HCT116 (cell line): ENCODE results near the gene DSTYK. TPM values are rescaled to one million over a fixed set of nuclear protein-coding genes. Genes with fewer than 3 reads are reported as not detected.

Experiments
- ATAC-seq: fragments of 200-7000 bp; cut with Tn5 transposase; 2 replicates; pipeline ENCODE4 v1.9.1; 2020; ENCODE audit warnings: mild to moderate bottlenecking, moderate library complexity
- BruUV-seq: library from RNA; stranded (reverse); fragments of 400-500 nt; replicated peaks from 2 replicates; lab custom pipeline; 2021; lab: Mats Ljungman, UMichigan
- CTCF ChIA-PET: fragments of 300-600 bp; sonication (Branson Sonifier 250); formaldehyde crosslinking; loops from one replicate; lab custom pipeline; 2021; ENCODE audit warnings: antibody characterized with exemption; lab: Charles Lee
- POLR2A ChIA-PET: fragments of 300-600, 350-600 bp; sonication (Branson Sonifier 250); formaldehyde crosslinking; loops from one replicate; lab custom pipeline; 2021; ENCODE audit warnings: antibody characterized with exemption; lab: Charles Lee
- RAD21 ChIA-PET, 2 experiments: fragments of 300-600 bp; sonication (Branson Sonifier 250); formaldehyde crosslinking; loops; one replicate each; lab custom pipeline; 2023; ENCODE audit warnings: low total read pairs in 2 of 2; ENCODE audit not compliant: uncharacterized antibody in 2 of 2, unreplicated experiment in 2 of 2, low non-redundant PET in 1 of 2; lab: Charles Lee
- DNase-seq: peaks from one replicate; pipeline ENCODE4 v3.0.0-alpha.2; 2010; ENCODE audit warnings: low read depth, low spot score
- H2AFZ ChIP-seq: fragments of 200-600 bp; shearing (Covaris generic), sonication (generic); 2 replicates; pipeline ENCODE4 v1.6.1; 2017; ENCODE audit warnings: low read depth, mixed run types, mixed read lengths, antibody characterized with exemption, low read length; ENCODE audit not compliant: poor library complexity, severe bottlenecking
- H3K27ac ChIP-seq: 2 replicates; pipeline ENCODE4 v1.5.1; 2012; ENCODE audit warnings: low read depth, low read length
- H3K27me3 ChIP-seq: fragments of 200-600 bp; sonication (generic); 2 replicates; pipeline ENCODE4 v1.6.1; 2016; ENCODE audit warnings: mixed run types, low read length, mixed read lengths; ENCODE audit not compliant: insufficient read depth
- H3K36me3 ChIP-seq, 2 experiments: fragments of 200-500 bp in 1 of 2; fragments of 200-600 bp in 1 of 2; sonication (Bioruptor generic) in 1 of 2; sonication (generic) in 1 of 2; 2 replicates each; pipeline versions ENCODE4 v1.5.1 to v1.6.1; 2014 to 2016; ENCODE audit warnings: low read length in 2 of 2, inconsistent platforms in 1 of 2, mixed read lengths in 1 of 2, mixed run types in 1 of 2; ENCODE audit not compliant: insufficient read depth in 2 of 2, control insufficient read depth in 1 of 2
- H3K4me1 ChIP-seq, 2 experiments: fragments of 200-600 bp in 1 of 2; sonication (generic) in 1 of 2; 2 replicates each; pipeline versions ENCODE4 v1.5.1 to v1.6.1; 2012 to 2017; ENCODE audit warnings: low read length in 2 of 2, inconsistent platforms in 1 of 2, mild to moderate bottlenecking in 1 of 2, mixed read lengths in 1 of 2, mixed run types in 1 of 2, moderate library complexity in 1 of 2; ENCODE audit not compliant: insufficient read depth in 2 of 2, control insufficient read depth in 1 of 2
- H3K4me2 ChIP-seq: fragments of 200-600 bp; sonication (generic); 2 replicates; pipeline ENCODE4 v1.6.1; 2017; ENCODE audit warnings: mixed run types, low read length, mixed read lengths
- H3K4me3 ChIP-seq, 2 experiments: fragments of 200-600 bp in 1 of 2; sonication (generic) in 1 of 2; replicated peaks in 1 of 2; 2 replicates each; pipeline ENCODE4 v1.5.1; 2011 to 2016; ENCODE audit warnings: low read length in 2 of 2, control low read depth in 1 of 2, low read depth in 1 of 2, mild to moderate bottlenecking in 1 of 2, mixed read lengths in 1 of 2, mixed run types in 1 of 2
- H3K79me2 ChIP-seq: fragments of 200-600 bp; sonication (generic); 2 replicates; pipeline ENCODE4 v1.6.1; 2017; ENCODE audit warnings: mild to moderate bottlenecking, mixed run types, low read length, moderate library complexity, mixed read lengths; ENCODE audit not compliant: insufficient read depth
- H3K9ac ChIP-seq: fragments of 200-600 bp; sonication (generic); 2 replicates; pipeline ENCODE4 v1.6.1; 2016; ENCODE audit warnings: low read length, mixed read lengths
- H3K9me2 ChIP-seq: fragments of 200-600 bp; sonication (generic), shearing (Covaris generic); 2 replicates; pipeline ENCODE4 v1.6.1; 2017; ENCODE audit warnings: mixed run types, mild to moderate bottlenecking, moderate library complexity; ENCODE audit not compliant: insufficient read depth
- H3K9me3 ChIP-seq, 2 experiments: fragments of 200-500 bp in 1 of 2; fragments of 200-600 bp in 1 of 2; sonication (Bioruptor generic) in 1 of 2; sonication (generic) in 1 of 2; 2 replicates each; pipeline ENCODE4 v1.6.1; 2014 to 2017; ENCODE audit warnings: low read length in 2 of 2, mixed read lengths in 2 of 2, inconsistent platforms in 1 of 2, low read depth in 1 of 2, mild to moderate bottlenecking in 1 of 2, mixed run types in 1 of 2, moderate library complexity in 1 of 2; ENCODE audit not compliant: control insufficient read depth in 1 of 2, insufficient read depth in 1 of 2
- H4K20me1 ChIP-seq: fragments of 200-600 bp; sonication (generic), shearing (Covaris generic); 2 replicates; pipeline ENCODE4 v1.6.1; 2017; ENCODE audit warnings: mixed run types, mild to moderate bottlenecking, moderate library complexity; ENCODE audit not compliant: insufficient read depth
- EZH2 ChIP-seq: fragments of 200-600 bp; sonication (generic); IDR thresholded peaks from 2 replicates; pipeline ENCODE4 v1.6.1; 2017; ENCODE audit warnings: antibody characterized with exemption, mixed run types
- SP1 ChIP-seq: IDR thresholded peaks from 2 replicates; pipeline ENCODE4 v1.6.1; 2012; ENCODE audit warnings: low read depth
- SRF ChIP-seq: IDR thresholded peaks from 2 replicates; pipeline ENCODE4 v1.6.1; 2012; ENCODE audit warnings: low read depth
- TCF7L2 ChIP-seq: IDR thresholded peaks from 2 replicates; pipeline ENCODE4 v1.7.0; 2011; ENCODE audit warnings: borderline replicate concordance, inconsistent platforms; ENCODE audit not compliant: insufficient read depth, insufficient read length; ENCODE audit errors: extremely low read depth
- ZFX ChIP-seq: fragments of 450-650 bp; IDR thresholded peaks from 2 replicates; pipeline ENCODE4 v1.6.1; 2017
- intact Hi-C: fragments of 100-400 bp; cut with micrococcal nuclease; formaldehyde crosslinking; loops from 2 replicates; pipeline ENCODE4 v1.10.0; 2022
- total RNA-seq: library from RNA; stranded (reverse); gene quantifications from one replicate; pipeline ENCODE4 v1.2.1, GENCODE V29; 2021; ENCODE audit not compliant: unreplicated experiment
- TF ChIP-seq, protein P1 (sequence below): IDR thresholded peaks from 2 replicates; pipeline ENCODE4 v1.6.1; 2012; ENCODE audit warnings: low read depth
- TF ChIP-seq, protein P2 (sequence below): IDR thresholded peaks from 2 replicates; pipeline ENCODE4 v1.6.1; 2012

DSTYK gene
- total RNA-seq, 1 experiment from 2014 or later, result 6.6 TPM

DNA sequence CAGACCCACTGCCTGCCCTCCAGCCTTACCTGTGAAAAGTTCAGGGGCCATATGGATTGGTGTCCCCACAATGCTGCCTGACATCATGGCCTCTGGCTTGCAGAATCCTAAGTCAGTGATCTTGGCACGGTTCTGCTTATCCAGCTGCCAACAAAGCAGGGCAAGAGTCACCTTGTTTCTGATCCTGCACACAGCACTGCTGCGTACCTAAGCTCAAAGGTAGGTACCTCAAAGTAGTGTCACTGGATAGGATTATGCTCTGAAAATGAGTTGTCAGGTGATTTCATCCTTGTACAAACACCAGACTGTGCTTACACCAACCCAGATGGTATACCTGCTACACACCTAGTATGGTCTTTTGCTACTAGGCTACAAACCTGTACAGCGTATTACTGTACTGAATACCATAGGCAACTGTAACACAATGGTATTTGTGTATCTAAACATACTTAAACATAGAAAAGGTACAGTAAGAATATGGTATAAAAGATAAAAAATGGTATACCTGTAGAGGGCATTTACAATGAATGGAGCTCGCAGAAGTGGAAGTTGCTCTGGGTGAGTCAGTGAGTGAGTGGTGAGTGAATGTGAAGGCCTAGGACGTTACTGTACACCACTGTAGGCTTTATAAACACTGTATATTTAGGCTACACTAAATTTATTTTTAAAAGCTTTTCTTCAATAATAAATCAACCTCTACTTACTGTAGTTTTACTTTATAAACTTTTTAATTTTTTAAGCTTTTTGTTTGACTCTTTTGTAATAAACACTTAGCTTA lies 60.7 kb downstream of the DSTYK start:
- intact Hi-C loops, result no loop called here
- DNase-seq (no peak), ATAC-seq (no peak)
- Histone ChIP-seq H3K36me3 (peaks cover 0 to 13% of the 10 kb centered on the region in 2 experiments; a peak in 1 of 4 replicates), H3K9ac (no peak overlapping the region), H2AFZ (no peak overlapping the region), H3K9me2 (no peaks in the 10 kb centered on the region), H3K4me2 (no peak overlapping the region), H3K79me2 (no peaks in the 10 kb centered on the region), H3K4me3 (no peak overlapping the region), H3K27me3 (no peaks in the 10 kb centered on the region), H3K27ac (no peak overlapping the region), H3K9me3 (no peaks in the 10 kb centered on the region; a peak in 2 of 4 replicates), H4K20me1 (no peaks in the 10 kb centered on the region), H3K4me1 (peaks cover 0 to 5% of the 10 kb centered on the region in 2 experiments; a peak in 1 of 4 replicates)
- RAD21 ChIA-PET, result no interaction called here
- no TSS peak for BruUV-seq
- CTCF ChIA-PET, result interaction anchor here (0.8 to 3.1 kb wide), 2 partner anchors 9 to 89 kb away, joined by 3 to 17 read pairs; no protein-coding TSS in a partner anchor
- POLR2A ChIA-PET, result no interaction called here
- TF ChIP-seq SP1 (no peak), SRF (no peak), ZFX (no peak), TCF7L2 (no peak), EZH2 (no peak)
- TF ChIP-seq, protein P1, sequence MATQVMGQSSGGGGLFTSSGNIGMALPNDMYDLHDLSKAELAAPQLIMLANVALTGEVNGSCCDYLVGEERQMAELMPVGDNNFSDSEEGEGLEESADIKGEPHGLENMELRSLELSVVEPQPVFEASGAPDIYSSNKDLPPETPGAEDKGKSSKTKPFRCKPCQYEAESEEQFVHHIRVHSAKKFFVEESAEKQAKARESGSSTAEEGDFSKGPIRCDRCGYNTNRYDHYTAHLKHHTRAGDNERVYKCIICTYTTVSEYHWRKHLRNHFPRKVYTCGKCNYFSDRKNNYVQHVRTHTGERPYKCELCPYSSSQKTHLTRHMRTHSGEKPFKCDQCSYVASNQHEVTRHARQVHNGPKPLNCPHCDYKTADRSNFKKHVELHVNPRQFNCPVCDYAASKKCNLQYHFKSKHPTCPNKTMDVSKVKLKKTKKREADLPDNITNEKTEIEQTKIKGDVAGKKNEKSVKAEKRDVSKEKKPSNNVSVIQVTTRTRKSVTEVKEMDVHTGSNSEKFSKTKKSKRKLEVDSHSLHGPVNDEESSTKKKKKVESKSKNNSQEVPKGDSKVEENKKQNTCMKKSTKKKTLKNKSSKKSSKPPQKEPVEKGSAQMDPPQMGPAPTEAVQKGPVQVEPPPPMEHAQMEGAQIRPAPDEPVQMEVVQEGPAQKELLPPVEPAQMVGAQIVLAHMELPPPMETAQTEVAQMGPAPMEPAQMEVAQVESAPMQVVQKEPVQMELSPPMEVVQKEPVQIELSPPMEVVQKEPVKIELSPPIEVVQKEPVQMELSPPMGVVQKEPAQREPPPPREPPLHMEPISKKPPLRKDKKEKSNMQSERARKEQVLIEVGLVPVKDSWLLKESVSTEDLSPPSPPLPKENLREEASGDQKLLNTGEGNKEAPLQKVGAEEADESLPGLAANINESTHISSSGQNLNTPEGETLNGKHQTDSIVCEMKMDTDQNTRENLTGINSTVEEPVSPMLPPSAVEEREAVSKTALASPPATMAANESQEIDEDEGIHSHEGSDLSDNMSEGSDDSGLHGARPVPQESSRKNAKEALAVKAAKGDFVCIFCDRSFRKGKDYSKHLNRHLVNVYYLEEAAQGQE, result no peak
- TF ChIP-seq, protein P2, sequence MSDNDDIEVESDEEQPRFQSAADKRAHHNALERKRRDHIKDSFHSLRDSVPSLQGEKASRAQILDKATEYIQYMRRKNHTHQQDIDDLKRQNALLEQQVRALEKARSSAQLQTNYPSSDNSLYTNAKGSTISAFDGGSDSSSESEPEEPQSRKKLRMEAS, result no peak
